Right lung (tissue), 10 donors: ENCODE data around the gene ARHGAP20. TPM values are rescaled to one million over a fixed set of nuclear protein-coding genes. Genes with fewer than 3 reads are reported as not detected.
A peak's percentile ranks its signal among the peaks of the same experiment; 100 is the strongest.

ENCODE experiments used
- DNase-seq, 2 donors: peaks; one replicate each; pipeline ENCODE4 v3.0.0-alpha.2; 2013
- long read RNA-seq, 8 donors: transcript quantifications; one replicate each; lab custom pipeline, GENCODE V29; 2026
- polyA plus RNA-seq, 5 donors: library from polyadenylated mRNA; unstranded; fragments of 120-200 nt; gene quantifications; one replicate each; pipeline versions ENCODE4 v1.2.1 to v1.2.3, GENCODE V29; 2013; ENCODE audit warnings: inconsistent platforms in 1 of 5, low replicate concordance in 1 of 5; ENCODE audit not compliant: insufficient read length in 5 of 5, insufficient read depth in 1 of 5

ARHGAP20 gene
- polyA plus RNA-seq = 10 to 100 TPM; 30.4 to 50.7 (median 33.1) TPM
- long read RNA-seq, donor 1, partial matches to known transcripts = 5 of 5 reads
- long read RNA-seq, donor 1, other reads (novel, unspliced or antisense) = 0 of 5 reads
- long read RNA-seq, donor 2 = 0 reads
- long read RNA-seq, donor 3, full-length matches to known transcripts = 1 of 9 reads
- long read RNA-seq, donor 3, partial matches to known transcripts = 8 of 9 reads
- long read RNA-seq, donor 3, other reads (novel, unspliced or antisense) = 0 of 9 reads
- long read RNA-seq, donor 4, partial matches to known transcripts = 5 of 5 reads
- long read RNA-seq, donor 4, other reads (novel, unspliced or antisense) = 0 of 5 reads
- long read RNA-seq, donor 5, partial matches to known transcripts = 5 of 5 reads
- long read RNA-seq, donor 5, other reads (novel, unspliced or antisense) = 0 of 5 reads
- long read RNA-seq, donor 6 = 0 reads
- long read RNA-seq, donor 7, partial matches to known transcripts = 5 of 5 reads
- long read RNA-seq, donor 7, other reads (novel, unspliced or antisense) = 0 of 5 reads
- long read RNA-seq, donor 8 = 0 reads

GRCh38 chr11:110711776-110712658 is at the start of gene ARHGAP20:
Gene ARHGAP20 (minus strand): TSS chr11:110712437. CDS start chr11:110712231, 206 bp downstream.
- peak in 1 of 2 donors; percentile 77 for DNase-seq

GRCh38 chr11:110761991-110762390 is 49.8 kb upstream of the ARHGAP20 start:
- DNase-seq = no peak

- no peak for DNase-seq
Observed at GRCh38 chr11:110761131-110761530, 48.9 kb upstream of the ARHGAP20 start.

- peak; percentile 75 to 76 for DNase-seq
Observed at GRCh38 chr11:110759972-110760381, 47.7 kb upstream of the ARHGAP20 start.

- no peak for DNase-seq
Observed at GRCh38 chr11:110757962-110758755, 45.9 kb upstream of the ARHGAP20 start.

- no peak for DNase-seq
Observed at GRCh38 chr11:110757066-110757465, 44.8 kb upstream of the ARHGAP20 start.

GRCh38 chr11:110755941-110756340 is 43.7 kb upstream of the ARHGAP20 start:
- no peak for DNase-seq

GRCh38 chr11:110752890-110753289 is 40.7 kb upstream of the ARHGAP20 start:
- DNase-seq = no peak

GRCh38 chr11:110750100-110750499 is 37.9 kb upstream of the ARHGAP20 start:
- no peak for DNase-seq

- no peak for DNase-seq
Observed at GRCh38 chr11:110747531-110747930, 35.3 kb upstream of the ARHGAP20 start.

GRCh38 chr11:110738641-110739040 is 26.4 kb upstream of the ARHGAP20 start:
- no peak for DNase-seq

GRCh38 chr11:110737593-110737992 is 25.4 kb upstream of the ARHGAP20 start:
- DNase-seq = no peak

- no peak for DNase-seq
Observed at GRCh38 chr11:110736171-110736553, 23.9 kb upstream of the ARHGAP20 start.

GRCh38 chr11:110735455-110736170 is 23.4 kb upstream of the ARHGAP20 start:
- DNase-seq = no peak

- no peak for DNase-seq
Observed at GRCh38 chr11:110734790-110735189, 22.6 kb upstream of the ARHGAP20 start.

- DNase-seq = no peak
Observed at GRCh38 chr11:110730773-110731172, 18.5 kb upstream of the ARHGAP20 start.

GRCh38 chr11:110728883-110729282 is 16.6 kb upstream of the ARHGAP20 start:
- no peak for DNase-seq

GRCh38 chr11:110728476-110728875 is 16.2 kb upstream of the ARHGAP20 start:
- no peak for DNase-seq

- no peak for DNase-seq
Observed at GRCh38 chr11:110724358-110724757, 12.1 kb upstream of the ARHGAP20 start.

- DNase-seq = peak in 1 of 2 donors; percentile 40
Observed at GRCh38 chr11:110720431-110721275, 8.4 kb upstream of the ARHGAP20 start.
